A549 (cell line): Measurements from ENCODE around the gene CER1. TPM values are rescaled to one million over a fixed set of nuclear protein-coding genes. Genes with fewer than 3 reads are reported as not detected.

Experiments used
- ATAC-seq, 2 experiments: fragments of 200-7000 bp in 1 of 2; fragments of >200 bp in 1 of 2; cut with Nextera tagmentation in 1 of 2; cut with Tn5 transposase in 1 of 2; 3 replicates each; pipeline versions ENCODE4 v1.8.0 to v1.9.1; 2018 to 2020; ENCODE audit warnings: mild to moderate bottlenecking in 1 of 2, moderate library complexity in 1 of 2
- CTCF ChIA-PET: fragments of 300-600 bp; sonication (Branson Sonifier 250); formaldehyde crosslinking; extraction: SDS; loops from one replicate; lab custom pipeline; 2021; ENCODE audit warnings: antibody characterized with exemption, inconsistent platforms; lab: Yijun Ruan, JAX
- POLR2A ChIA-PET: fragments of 350-600 bp; formaldehyde crosslinking; extraction: SDS; loops from one replicate; lab custom pipeline; 2021; ENCODE audit warnings: antibody characterized with exemption, inconsistent platforms; lab: Yijun Ruan, JAX
- DNase-seq, 2 experiments: peaks; one replicate each; pipeline versions ENCODE4 v3.0.0 to v3.0.0-alpha.2; 2011 to 2016; ENCODE audit warnings: low read depth in 1 of 2, low spot score in 1 of 2
- FAIRE-seq: peaks from 2 replicates; lab custom pipeline; 2011; peaks lifted over from hg19 to GRCh38; lab: Jason Lieb, UNC
- H3K27ac ChIP-seq, 2 experiments: fragments of >200 bp; sonication (Bioruptor Twin); formaldehyde crosslinking; 3 replicates each; pipeline ENCODE4 v1.5.1; 2016 to 2017
- H3K4me1 ChIP-seq: fragments of >200 bp; sonication (Bioruptor Twin); formaldehyde crosslinking; 3 replicates; pipeline ENCODE4 v1.6.1; 2016
- H3K4me2 ChIP-seq: fragments of >200 bp; sonication (Bioruptor Twin); formaldehyde crosslinking; 3 replicates; pipeline ENCODE4 v1.6.1; 2016
- H3K4me3 ChIP-seq: fragments of >200 bp; sonication (Bioruptor Twin); formaldehyde crosslinking; 3 replicates; pipeline ENCODE4 v1.5.1; 2016
- H3K9me3 ChIP-seq: fragments of >200 bp; sonication (Bioruptor Twin); formaldehyde crosslinking; 3 replicates; pipeline ENCODE4 v1.6.1; 2016
- CHD4 ChIP-seq: fragments of 200-600 bp; sonication (generic); IDR thresholded peaks from 2 replicates; pipeline ENCODE4 v1.6.1; 2016; ENCODE audit warnings: antibody characterized with exemption, mild to moderate bottlenecking, borderline replicate concordance
- EHF ChIP-seq: fragments of 250-450 bp; sonication (Bioruptor Pico); IDR thresholded peaks from 2 replicates; pipeline ENCODE4 v1.5.0; 2020; ENCODE audit warnings: mild to moderate bottlenecking
- HOXB13 ChIP-seq: fragments of 250-450 bp; sonication (Bioruptor Pico); IDR thresholded peaks from 2 replicates; pipeline ENCODE4 v1.5.0; 2020; ENCODE audit warnings: low read depth, mild to moderate bottlenecking, moderate library complexity
- JUN ChIP-seq, 2 experiments: fragments of >200 bp; sonication (Bioruptor Twin); formaldehyde crosslinking; IDR thresholded peaks; 2 replicates in 1 of 2; 3 replicates in 1 of 2; pipeline ENCODE4 v1.6.1; 2016 to 2017
- JUNB ChIP-seq: fragments of >200 bp; sonication (Bioruptor Twin); formaldehyde crosslinking; IDR thresholded peaks from 2 replicates; pipeline ENCODE4 v1.6.1; 2016
- KDM1A ChIP-seq: fragments of 200-600 bp; sonication (generic); IDR thresholded peaks from 2 replicates; pipeline ENCODE4 v1.6.1; 2016; ENCODE audit warnings: low read depth, mild to moderate bottlenecking
- MAX ChIP-seq: IDR thresholded peaks from 2 replicates; pipeline ENCODE4 v1.6.1; 2012
- MYC ChIP-seq: IDR thresholded peaks from 2 replicates; pipeline ENCODE4 v1.6.1; 2012; ENCODE audit warnings: mild to moderate bottlenecking, inconsistent platforms, low read length, improper control_type of control experiment, borderline replicate concordance
- NFE2L2 ChIP-seq: fragments of 150-350 bp; conservative IDR thresholded peaks from 2 replicates; pipeline ENCODE4 v1.6.1; 2014; ENCODE audit warnings: low read length
- NPAS2 ChIP-seq: fragments of 250-450 bp; sonication (Bioruptor Pico); IDR thresholded peaks from 2 replicates; pipeline ENCODE4 v1.8.0; 2022; ENCODE audit warnings: mild to moderate bottlenecking, moderate library complexity, borderline replicate concordance
- NR3C1 ChIP-seq: fragments of >200 bp; sonication (Bioruptor Twin); formaldehyde crosslinking; IDR thresholded peaks from 3 replicates; pipeline ENCODE4 v1.6.1; 2017
- RCOR1 ChIP-seq: fragments of 150-350 bp; IDR thresholded peaks from 2 replicates; pipeline ENCODE4 v1.6.1; 2014; ENCODE audit warnings: antibody characterized with exemption, low read length, low read depth
- RFX5 ChIP-seq: fragments of 450-650 bp; IDR thresholded peaks from 2 replicates; pipeline ENCODE4 v1.7.1; 2014; ENCODE audit warnings: antibody characterized with exemption, mild to moderate bottlenecking, moderate library complexity
- TFCP2L1 ChIP-seq: fragments of 250-450 bp; sonication (Bioruptor Pico); IDR thresholded peaks from 2 replicates; pipeline ENCODE4 v1.5.0; 2021; ENCODE audit warnings: mild to moderate bottlenecking
- ZC3H11A ChIP-seq: fragments of 450-650 bp; IDR thresholded peaks from 2 replicates; pipeline ENCODE4 v1.6.1; 2014; ENCODE audit warnings: antibody characterized with exemption, mild to moderate bottlenecking
- ZFP36 ChIP-seq: fragments of 450-650 bp; IDR thresholded peaks from 2 replicates; pipeline ENCODE4 v1.6.1; 2014; ENCODE audit warnings: borderline replicate concordance; ENCODE audit not compliant: partially characterized antibody
- WGBS: methylation state at CpG from one replicate; pipeline ENCODE4 v1.1.6; 2017; ENCODE audit errors: missing lambda C conversion rate; 5-methylcytosine and 5-hydroxymethylcytosine counted together
- polyA plus RNA-seq, 4 experiments: library from polyadenylated mRNA; depleted of rRNA in 3 of 4; stranded (reverse); fragments of >200 nt; fragmentation: RNase III in 1 of 4; extraction: RNeasy Plus Mini Kit Qiagen cat#74134 plus additional on column Dnase treatment in 1 of 4; gene quantifications; 2 replicates in 3 of 4; 3 replicates in 1 of 4; pipeline ENCODE4 v1.2.3, GENCODE V29; 2011 to 2017
- TF ChIP-seq, protein P1 (sequence below): fragments of 200-600 bp; sonication (generic); IDR thresholded peaks from 2 replicates; pipeline ENCODE4 v1.6.1; 2016; ENCODE audit warnings: antibody characterized with exemption, mild to moderate bottlenecking, moderate library complexity
- TF ChIP-seq, protein P2 (sequence below): fragments of 250-450 bp; sonication (Bioruptor Pico); IDR thresholded peaks from 2 replicates; pipeline ENCODE4 v1.5.0; 2021; ENCODE audit warnings: mild to moderate bottlenecking, moderate library complexity, borderline replicate concordance

CER1 gene
- polyA plus RNA-seq, 2 of the 4 experiments (the other 2 are of a cell fraction) = not detected

DNA sequence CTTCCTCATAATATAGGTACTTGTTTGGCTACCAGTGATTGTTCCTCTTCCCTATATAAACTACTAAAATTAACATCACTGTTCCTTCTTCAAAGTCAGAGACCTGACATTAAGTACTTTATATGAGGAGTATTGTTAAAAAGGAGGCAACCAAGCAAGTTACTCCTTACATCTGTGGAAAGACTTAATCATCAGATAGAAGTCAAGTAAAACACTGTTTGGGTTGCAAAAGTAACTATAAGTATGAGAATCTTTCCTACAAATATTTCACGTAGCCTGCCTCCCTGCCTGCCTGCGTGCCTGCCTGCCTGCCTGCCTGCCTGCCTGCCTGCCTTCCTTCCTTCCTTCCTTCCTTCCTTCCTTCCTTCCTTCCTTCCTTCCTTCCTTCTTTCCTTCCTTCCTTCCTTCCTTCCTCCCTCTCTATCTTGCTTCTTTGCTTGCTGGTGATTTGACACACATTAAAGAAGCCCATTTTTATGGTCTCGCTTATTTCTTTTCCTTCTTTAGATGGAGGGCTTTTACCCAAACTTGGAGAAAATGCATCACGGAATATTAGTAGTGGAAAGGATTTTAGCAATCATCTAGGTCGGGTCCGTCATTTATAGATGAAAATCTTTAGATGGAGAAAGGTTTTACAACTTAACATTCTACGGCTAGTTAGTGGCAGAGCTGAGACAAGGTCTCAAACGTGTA, 3.2 kb downstream of the CER1 start:
- Histone ChIP-seq H3K4me1 (no peaks in the 10 kb centered on the region), H3K9me3 (no peaks in the 10 kb centered on the region), H3K4me2 (no peak overlapping the region), H3K4me3 (no peak overlapping the region), H3K27ac (no peak overlapping the region)
- TF ChIP-seq ZFP36 = no peak
- TF ChIP-seq, protein P1, sequence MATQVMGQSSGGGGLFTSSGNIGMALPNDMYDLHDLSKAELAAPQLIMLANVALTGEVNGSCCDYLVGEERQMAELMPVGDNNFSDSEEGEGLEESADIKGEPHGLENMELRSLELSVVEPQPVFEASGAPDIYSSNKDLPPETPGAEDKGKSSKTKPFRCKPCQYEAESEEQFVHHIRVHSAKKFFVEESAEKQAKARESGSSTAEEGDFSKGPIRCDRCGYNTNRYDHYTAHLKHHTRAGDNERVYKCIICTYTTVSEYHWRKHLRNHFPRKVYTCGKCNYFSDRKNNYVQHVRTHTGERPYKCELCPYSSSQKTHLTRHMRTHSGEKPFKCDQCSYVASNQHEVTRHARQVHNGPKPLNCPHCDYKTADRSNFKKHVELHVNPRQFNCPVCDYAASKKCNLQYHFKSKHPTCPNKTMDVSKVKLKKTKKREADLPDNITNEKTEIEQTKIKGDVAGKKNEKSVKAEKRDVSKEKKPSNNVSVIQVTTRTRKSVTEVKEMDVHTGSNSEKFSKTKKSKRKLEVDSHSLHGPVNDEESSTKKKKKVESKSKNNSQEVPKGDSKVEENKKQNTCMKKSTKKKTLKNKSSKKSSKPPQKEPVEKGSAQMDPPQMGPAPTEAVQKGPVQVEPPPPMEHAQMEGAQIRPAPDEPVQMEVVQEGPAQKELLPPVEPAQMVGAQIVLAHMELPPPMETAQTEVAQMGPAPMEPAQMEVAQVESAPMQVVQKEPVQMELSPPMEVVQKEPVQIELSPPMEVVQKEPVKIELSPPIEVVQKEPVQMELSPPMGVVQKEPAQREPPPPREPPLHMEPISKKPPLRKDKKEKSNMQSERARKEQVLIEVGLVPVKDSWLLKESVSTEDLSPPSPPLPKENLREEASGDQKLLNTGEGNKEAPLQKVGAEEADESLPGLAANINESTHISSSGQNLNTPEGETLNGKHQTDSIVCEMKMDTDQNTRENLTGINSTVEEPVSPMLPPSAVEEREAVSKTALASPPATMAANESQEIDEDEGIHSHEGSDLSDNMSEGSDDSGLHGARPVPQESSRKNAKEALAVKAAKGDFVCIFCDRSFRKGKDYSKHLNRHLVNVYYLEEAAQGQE = no peak
- TF ChIP-seq JUN (IDR thresholded peaks at IDR 0.05) = no peak
- no peak for TF ChIP-seq EHF (CRISPR knock-in tag)
- TF ChIP-seq RCOR1 = no peak
- TF ChIP-seq NR3C1 = no peak
- no peak for TF ChIP-seq KDM1A
- no peak for TF ChIP-seq MAX
- TF ChIP-seq HOXB13 = no peak
- CTCF ChIA-PET = no interaction called here
- FAIRE-seq (no peak), ATAC-seq (no peak), DNase-seq (no peak)
- WGBS = 7% methylated on average over 8 of the region's 8 CpGs
- POLR2A ChIA-PET = no interaction called here

DNA sequence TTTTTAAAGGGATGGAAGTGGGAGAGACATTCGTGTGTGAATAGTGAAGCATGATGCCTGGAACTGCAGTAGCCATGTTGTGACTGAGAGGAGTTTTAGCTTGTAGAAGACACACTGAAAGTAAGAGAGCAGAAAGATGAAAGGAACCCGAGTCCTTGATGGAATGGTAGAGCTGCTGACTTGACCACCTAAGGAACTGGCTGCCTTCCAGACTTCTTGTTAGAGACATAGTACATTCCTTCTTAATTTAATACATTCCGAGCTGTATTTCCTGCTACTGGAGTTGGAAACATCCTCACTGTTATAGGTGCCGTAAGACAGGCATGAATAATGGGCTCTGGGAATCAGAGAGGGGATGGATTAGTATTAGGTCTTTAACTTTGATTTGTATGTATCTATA, 7.4 kb downstream of the CER1 start:
- 14% methylated on average over 4 of the region's 4 CpGs for WGBS
- TF ChIP-seq NFE2L2 (no peak), EHF (CRISPR knock-in tag) (no peak), CHD4 (no peak), TFCP2L1 (CRISPR knock-in tag) (no peak), NPAS2 (CRISPR knock-in tag) (no peak), MYC (no peak), JUNB (no peak), ZC3H11A (no peak), RFX5 (no peak)
- TF ChIP-seq, protein P2, sequence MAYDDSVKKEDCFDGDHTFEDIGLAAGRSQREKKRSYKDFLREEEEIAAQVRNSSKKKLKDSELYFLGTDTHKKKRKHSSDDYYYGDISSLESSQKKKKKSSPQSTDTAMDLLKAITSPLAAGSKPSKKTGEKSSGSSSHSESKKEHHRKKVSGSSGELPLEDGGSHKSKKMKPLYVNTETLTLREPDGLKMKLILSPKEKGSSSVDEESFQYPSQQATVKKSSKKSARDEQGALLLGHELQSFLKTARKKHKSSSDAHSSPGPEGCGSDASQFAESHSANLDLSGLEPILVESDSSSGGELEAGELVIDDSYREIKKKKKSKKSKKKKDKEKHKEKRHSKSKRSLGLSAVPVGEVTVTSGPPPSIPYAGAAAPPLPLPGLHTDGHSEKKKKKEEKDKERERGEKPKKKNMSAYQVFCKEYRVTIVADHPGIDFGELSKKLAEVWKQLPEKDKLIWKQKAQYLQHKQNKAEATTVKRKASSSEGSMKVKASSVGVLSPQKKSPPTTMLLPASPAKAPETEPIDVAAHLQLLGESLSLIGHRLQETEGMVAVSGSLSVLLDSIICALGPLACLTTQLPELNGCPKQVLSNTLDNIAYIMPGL (CRISPR knock-in tag) = no peak
- Histone ChIP-seq H3K9me3 (no peaks in the 10 kb centered on the region), H3K27ac (no peak overlapping the region), H3K4me3 (no peak overlapping the region), H3K4me1 (no peaks in the 10 kb centered on the region), H3K4me2 (no peak overlapping the region)
- no peak for DNase-seq
- ChIA-PET POLR2A (no interaction called here), CTCF (interaction anchor here (1.3 kb wide), 1 partner anchor 22 kb away, joined by 6 read pairs; the partner anchor contains the start of gene ZDHHC21)
- no peak for FAIRE-seq
- ATAC-seq = no peak
